Effector memory CD4-positive, alpha-beta T cell (primary cell): ENCODE data around the gene TMEM95.
A peak's percentile ranks its signal among the peaks of the same experiment; 100 is the strongest.
"Not testable (repeated sequence)": the region's sequence is repeated elsewhere in the genome, so short reads cannot be mapped to it uniquely, and the experiment has no call there.

ENCODE experiments used
- DNase-seq, 3 donors: peaks; one replicate each; pipeline ENCODE4 v3.0.0-alpha.2; 2020
- H3K27ac ChIP-seq: 2 replicates; pipeline ENCODE4 v1.7.0; 2013; ENCODE audit warnings: mild to moderate bottlenecking, low read length, moderate library complexity; ENCODE audit not compliant: insufficient read depth, poor library complexity, severe bottlenecking
- H3K27me3 ChIP-seq: replicated peaks from 2 replicates; pipeline ENCODE4 v1.7.0; 2013; ENCODE audit warnings: mild to moderate bottlenecking, low read length; ENCODE audit not compliant: insufficient read depth, control insufficient read depth, poor library complexity, severe bottlenecking
- H3K36me3 ChIP-seq: 2 replicates; pipeline ENCODE4 v1.7.0; 2013; ENCODE audit warnings: mild to moderate bottlenecking, low read length, moderate library complexity; ENCODE audit not compliant: control insufficient read depth, insufficient read depth
- H3K4me1 ChIP-seq: 2 replicates; pipeline ENCODE4 v1.7.0; 2013; ENCODE audit warnings: low read length, mild to moderate bottlenecking; ENCODE audit not compliant: control insufficient read depth, insufficient read depth, poor library complexity, severe bottlenecking
- H3K4me3 ChIP-seq: 2 replicates; pipeline ENCODE4 v1.7.0; 2013; ENCODE audit warnings: low read length, low read depth, mild to moderate bottlenecking; ENCODE audit not compliant: insufficient read depth, poor library complexity, severe bottlenecking
- H3K9me3 ChIP-seq: 2 replicates; pipeline ENCODE4 v1.7.0; 2013; ENCODE audit warnings: mild to moderate bottlenecking, low read length, moderate library complexity; ENCODE audit not compliant: control insufficient read depth

The TMEM95 gene

GRCh38 chr17:7356072-7356549 lies 1.2 kb downstream of the TMEM95 start:
- no peaks in the 10 kb centered on the region for H3K9me3 ChIP-seq
- no peak overlapping the region for H3K27ac ChIP-seq
- peak; percentile 63 to 73 (median 64) for DNase-seq
- H3K4me3 ChIP-seq, result no peak overlapping the region
- no peaks in the 10 kb centered on the region for H3K27me3 ChIP-seq
- H3K4me1 ChIP-seq, result peaks cover 19% of the 10 kb centered on the region
- no peaks in the 10 kb centered on the region for H3K36me3 ChIP-seq

- H3K27me3 ChIP-seq, result no peaks in the 10 kb centered on the region
- no peaks in the 10 kb centered on the region for H3K36me3 ChIP-seq
- no peaks in the 10 kb centered on the region for H3K9me3 ChIP-seq
- no peak overlapping the region for H3K27ac ChIP-seq
- peaks cover 17% of the 10 kb centered on the region for H3K4me1 ChIP-seq
- H3K4me3 ChIP-seq, result no peak overlapping the region
- DNase-seq, result no peak
These were observed 1.8 kb downstream of the TMEM95 start for GRCh38 chr17:7356756-7357155.

DNA sequence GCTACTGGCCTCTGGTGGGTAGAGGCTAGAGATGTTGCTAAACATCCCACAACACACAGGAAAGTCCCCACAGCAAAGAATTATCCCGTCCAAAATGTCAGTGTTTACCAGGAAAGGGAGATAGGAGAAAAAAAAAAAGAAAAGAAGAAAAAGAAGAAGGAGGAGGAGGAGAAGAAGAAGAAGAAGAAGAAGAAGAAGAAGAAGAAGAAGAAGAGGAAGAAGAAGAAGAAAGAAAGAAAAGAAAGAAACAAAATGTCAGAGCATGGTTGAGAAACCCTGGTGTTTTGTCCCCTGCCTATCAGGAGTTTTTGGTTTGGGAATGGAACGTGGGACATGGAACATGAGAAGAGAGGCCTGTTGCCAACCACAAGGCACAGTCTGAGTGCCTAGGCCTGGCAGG lies 2.4 kb downstream of the TMEM95 start:
- Histone ChIP-seq H3K27me3 (no peaks in the 10 kb centered on the region), H3K36me3 (no peaks in the 10 kb centered on the region), H3K4me3 (no peak overlapping the region), H3K9me3 (no peaks in the 10 kb centered on the region), H3K27ac (no peak overlapping the region), H3K4me1 (peaks cover 12% of the 10 kb centered on the region)
- no peak for DNase-seq

- H3K27me3 ChIP-seq, result no peaks in the 10 kb centered on the region
- no peak for DNase-seq
- no peaks in the 10 kb centered on the region for H3K9me3 ChIP-seq
- H3K36me3 ChIP-seq, result no peaks in the 10 kb centered on the region
- H3K4me3 ChIP-seq, result no peak overlapping the region
- H3K27ac ChIP-seq, result no peak overlapping the region
- no peaks in the 10 kb centered on the region for H3K4me1 ChIP-seq
These were observed 7.0 kb downstream of the TMEM95 start for GRCh38 chr17:7361906-7362305.

DNA sequence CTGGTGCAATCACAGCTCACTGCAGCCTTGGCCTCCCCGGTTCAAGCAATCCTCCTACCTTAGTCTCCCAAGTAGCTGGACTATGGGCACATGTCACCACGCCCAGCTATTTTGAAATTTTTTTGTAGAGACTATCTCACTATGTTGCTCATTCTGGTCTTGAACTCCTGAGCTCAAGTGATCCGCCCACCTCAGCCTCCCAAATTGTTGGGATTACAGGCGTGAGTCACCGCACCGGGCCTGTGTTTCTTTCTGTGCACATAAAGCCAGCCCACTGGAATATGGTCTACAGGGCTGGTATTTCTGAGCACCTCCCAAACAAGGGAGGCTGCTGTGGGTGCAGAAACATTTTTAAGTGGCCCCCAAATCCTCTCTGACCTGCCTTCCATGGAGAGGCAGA lies 8.4 kb downstream of the TMEM95 start:
- no peaks in the 10 kb centered on the region for H3K36me3 ChIP-seq
- no peak overlapping the region for H3K4me3 ChIP-seq
- no peak for DNase-seq
- no peaks in the 10 kb centered on the region for H3K4me1 ChIP-seq
- no peaks in the 10 kb centered on the region for H3K27me3 ChIP-seq
- no peak overlapping the region for H3K27ac ChIP-seq
- H3K9me3 ChIP-seq, result no peaks in the 10 kb centered on the region

GRCh38 chr17:7365963-7366362 lies 11.0 kb downstream of the TMEM95 start:
- not testable (repeated sequence) for H3K27me3 ChIP-seq, H3K4me1 ChIP-seq, H3K4me3 ChIP-seq, H3K27ac ChIP-seq, DNase-seq, H3K36me3 ChIP-seq, H3K9me3 ChIP-seq

- Histone ChIP-seq H3K4me1 (no peaks in the 10 kb centered on the region), H3K4me3 (no peak overlapping the region), H3K27me3 (no peaks in the 10 kb centered on the region), H3K27ac (no peak overlapping the region), H3K36me3 (no peaks in the 10 kb centered on the region), H3K9me3 (no peaks in the 10 kb centered on the region)
- DNase-seq, result no peak
These were observed 12.1 kb downstream of the TMEM95 start for GRCh38 chr17:7367083-7367482.

- no peaks in the 10 kb centered on the region for H3K9me3 ChIP-seq
- H3K27me3 ChIP-seq, result no peaks in the 10 kb centered on the region
- no peak overlapping the region for H3K27ac ChIP-seq
- no peaks in the 10 kb centered on the region for H3K4me1 ChIP-seq
- no peak overlapping the region for H3K4me3 ChIP-seq
- no peak for DNase-seq
- no peaks in the 10 kb centered on the region for H3K36me3 ChIP-seq
These were observed 13.1 kb downstream of the TMEM95 start for GRCh38 chr17:7367918-7368598.

GRCh38 chr17:7368599-7368994 lies 13.6 kb downstream of the TMEM95 start:
- H3K36me3 ChIP-seq, H3K27ac ChIP-seq, H3K4me3 ChIP-seq, H3K9me3 ChIP-seq, DNase-seq, H3K4me1 ChIP-seq, H3K27me3 ChIP-seq: not testable (repeated sequence)

DNA sequence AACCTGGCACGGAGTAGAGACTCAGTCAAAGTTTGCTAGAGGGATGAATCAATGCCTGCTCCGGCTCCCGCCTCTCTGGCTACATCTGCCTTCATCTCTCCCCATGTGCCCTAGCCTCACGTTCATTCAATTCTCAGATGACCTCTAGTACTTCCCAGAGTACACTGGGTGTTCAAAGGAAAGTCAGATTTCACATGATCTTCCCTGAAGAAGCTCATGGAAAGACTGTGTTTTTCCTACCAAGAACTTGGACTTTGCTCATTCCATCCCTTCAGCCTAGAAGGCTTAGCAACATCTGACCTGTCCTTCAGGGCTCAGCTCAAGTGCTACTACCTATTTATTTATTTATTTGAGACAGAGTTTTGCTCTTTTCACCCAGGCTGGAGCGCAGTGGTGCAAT lies 14.9 kb downstream of the TMEM95 start:
- no peak for DNase-seq
- Histone ChIP-seq H3K4me3 (no peak overlapping the region), H3K27ac (no peak overlapping the region), H3K36me3 (no peaks in the 10 kb centered on the region), H3K4me1 (no peaks in the 10 kb centered on the region), H3K27me3 (no peaks in the 10 kb centered on the region), H3K9me3 (no peaks in the 10 kb centered on the region)
